ENCODE data around the gene BCL11B.
"Not testable (repeated sequence)": the region's sequence is repeated elsewhere in the genome, so short reads cannot be mapped to it uniquely, and the experiment has no call there.

BCL11B gene

GRCh38 chr14:99242238-99242637 is 29.8 kb downstream of the BCL11B start:
- in situ Hi-C loops (cut with HindIII; ENCODE audit: low sequenced_read_pairs) = no loop called here

DNA sequence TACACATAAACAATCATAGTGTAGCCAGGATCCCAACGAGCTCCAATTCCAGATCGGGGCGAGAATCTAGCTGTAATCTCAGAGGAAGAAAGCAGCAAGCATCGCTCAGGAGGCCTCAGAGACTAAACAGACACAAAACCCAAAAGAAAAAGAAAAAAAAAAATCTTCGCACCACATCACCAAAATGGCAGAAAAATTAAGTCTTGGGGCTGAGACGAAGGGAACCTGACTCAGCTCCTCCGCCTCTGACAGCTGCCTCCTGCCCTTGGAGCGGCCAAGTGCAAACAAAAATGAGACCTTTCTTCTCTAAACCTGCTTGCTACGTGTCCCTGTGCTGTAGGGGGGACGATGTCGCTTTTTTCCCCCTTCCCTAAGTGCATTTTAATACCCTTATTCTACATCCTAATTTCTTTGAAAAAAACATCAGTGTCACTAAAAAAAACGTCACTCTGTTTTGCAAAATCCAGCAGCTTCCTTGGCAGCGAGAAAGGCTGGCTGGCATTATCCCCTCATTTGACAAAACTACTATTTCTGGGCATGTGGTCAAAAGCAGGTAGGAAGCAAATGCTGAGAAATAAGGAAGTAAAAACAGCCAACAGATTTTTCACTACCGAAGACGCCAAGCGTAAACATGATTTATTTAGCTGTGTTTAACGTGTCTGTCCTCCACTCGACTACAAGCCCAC is 30.5 kb downstream of the BCL11B start:
- in situ Hi-C loops (cut with HindIII; ENCODE audit: low sequenced_read_pairs) = no loop called here

- in situ Hi-C loops (cut with HindIII; ENCODE audit: low sequenced_read_pairs) = no loop called here
These were observed 31.2 kb downstream of the BCL11B start for GRCh38 chr14:99240627-99241324.

DNA sequence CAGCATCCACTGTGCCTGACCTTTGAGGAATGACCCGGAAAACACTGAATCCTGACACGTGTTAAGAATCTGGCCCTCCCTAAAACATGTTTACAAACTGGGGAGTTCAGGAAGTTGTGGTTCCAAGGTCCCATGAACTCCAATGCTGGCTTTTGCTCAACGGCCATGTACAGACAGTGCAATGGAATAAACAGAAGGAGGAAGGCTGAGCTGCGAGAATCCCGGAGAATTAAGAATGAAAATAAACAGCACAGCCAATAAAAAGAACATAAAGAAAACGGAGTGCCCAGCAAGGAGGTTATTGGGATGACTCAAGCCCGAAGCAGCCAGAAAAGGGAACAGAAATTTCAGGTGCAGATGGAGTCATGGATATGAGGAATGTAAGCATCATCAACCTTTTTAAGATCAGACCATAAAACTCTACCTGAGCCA is 32.3 kb downstream of the BCL11B start:
- in situ Hi-C loops (cut with HindIII; ENCODE audit: low sequenced_read_pairs) = no loop called here

DNA sequence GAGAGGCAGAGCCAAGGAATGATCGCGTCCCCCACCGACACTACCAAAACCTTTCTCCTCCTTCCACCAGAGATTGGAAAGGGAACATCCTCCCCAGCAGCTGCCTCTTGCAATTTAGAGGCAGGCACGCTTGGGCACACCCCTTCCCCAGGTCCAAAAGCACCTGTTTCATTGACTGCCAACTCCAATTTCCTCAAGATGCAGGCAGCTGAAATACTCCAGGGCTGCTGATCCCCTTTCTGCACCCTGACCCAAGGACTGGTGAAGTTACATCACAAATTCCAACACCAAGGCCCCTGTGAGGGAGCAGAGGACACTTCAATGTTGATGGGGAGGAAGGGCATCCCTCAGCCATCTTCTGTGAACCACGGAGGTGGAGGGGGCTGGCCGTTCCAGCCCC is 33.8 kb downstream of the BCL11B start:
- in situ Hi-C loops (cut with HindIII; ENCODE audit: low sequenced_read_pairs) = no loop called here

DNA sequence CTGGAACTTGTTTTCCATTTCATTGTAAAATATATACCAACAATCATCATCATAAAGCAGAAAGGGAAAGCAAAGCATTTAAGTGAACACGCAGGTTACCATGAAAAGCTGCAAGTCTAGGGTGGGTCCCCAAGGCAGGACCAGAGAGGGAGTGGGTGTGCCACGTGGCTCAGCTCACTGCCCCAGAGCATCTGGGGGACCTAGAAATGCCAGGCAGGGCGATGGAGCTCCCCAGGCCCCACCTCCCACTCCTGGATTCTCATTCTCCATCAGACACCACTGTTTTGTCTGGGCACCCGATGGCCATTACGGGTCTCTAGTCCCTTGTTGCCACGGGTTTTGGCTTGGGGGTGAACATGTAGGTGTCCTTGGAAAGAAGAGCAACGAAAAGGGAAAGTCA is 34.7 kb downstream of the BCL11B start:
- in situ Hi-C loops (cut with HindIII; ENCODE audit: low sequenced_read_pairs) = no loop called here

DNA sequence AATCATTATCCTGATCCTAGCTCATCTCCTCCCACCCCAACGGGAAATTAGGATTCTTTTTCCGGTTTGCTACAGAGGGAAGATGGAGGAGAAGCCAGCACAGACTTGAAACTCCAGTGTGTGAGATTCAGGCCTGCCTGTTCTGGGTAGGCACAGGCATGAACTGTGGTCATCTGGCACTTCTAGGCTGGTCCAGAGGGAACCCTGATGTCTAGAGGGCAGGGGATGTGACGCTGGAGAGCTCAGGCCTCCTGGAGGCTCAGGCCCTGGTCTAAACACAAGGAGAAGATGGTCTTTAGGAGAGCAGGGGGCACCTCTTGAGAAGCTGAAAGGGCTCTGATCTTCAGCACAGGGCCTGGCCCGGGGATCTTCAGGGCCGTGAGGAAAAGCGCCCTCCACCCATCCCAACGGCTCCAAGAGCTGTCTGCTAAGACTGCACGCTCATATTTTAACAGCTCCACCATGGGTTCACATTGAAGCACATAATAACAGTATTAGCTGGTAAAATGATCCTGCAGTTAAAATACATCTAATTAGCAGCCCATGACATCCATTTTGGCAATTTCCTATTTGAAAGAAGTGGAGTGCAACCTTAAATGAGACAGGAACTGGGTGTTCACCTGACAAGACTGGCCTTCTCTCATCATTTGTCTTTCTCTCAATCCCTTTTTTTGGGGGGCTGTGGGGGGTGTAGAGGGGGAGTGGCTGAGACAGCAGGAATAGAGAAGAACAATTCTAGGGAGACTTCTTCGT is 35.4 kb downstream of the BCL11B start:
- in situ Hi-C loops (cut with HindIII; ENCODE audit: low sequenced_read_pairs) = no loop called here

DNA sequence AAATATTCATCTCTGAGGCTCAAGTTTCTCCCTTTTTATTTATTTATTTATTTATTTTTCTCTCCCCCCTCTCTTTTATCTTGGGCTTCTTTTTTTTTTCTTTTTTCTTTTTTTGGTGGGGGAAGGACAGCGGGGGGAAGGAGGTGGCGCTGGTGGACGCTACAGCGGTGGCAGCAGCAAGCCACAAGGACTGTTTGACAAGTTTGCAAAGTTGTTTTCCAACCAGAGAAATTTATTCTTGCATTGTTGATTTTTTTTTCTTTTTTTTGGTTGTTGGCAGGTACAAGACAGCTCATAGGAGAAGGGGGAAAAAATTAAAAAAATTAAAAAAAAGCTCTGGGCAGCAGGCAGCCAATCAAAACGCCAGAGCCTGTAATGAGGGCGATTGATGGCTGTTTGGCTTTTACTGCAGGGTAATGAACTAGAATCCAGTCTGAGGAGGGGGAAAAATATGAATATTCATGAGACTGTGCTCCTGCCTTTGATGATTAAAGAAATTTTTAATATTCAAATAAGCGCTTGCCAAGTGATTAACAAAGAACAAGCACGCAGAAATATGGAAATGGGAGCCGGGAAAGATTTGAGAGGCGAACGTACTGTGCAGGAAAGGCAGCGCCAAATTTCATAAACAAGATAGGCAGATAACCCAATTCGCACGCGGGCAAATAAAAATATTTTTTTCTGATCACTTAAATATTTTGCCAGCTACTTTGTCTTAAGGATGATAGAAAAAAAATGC is 36.2 kb downstream of the BCL11B start:
- in situ Hi-C loops (cut with HindIII; ENCODE audit: low sequenced_read_pairs) = no loop called here

DNA sequence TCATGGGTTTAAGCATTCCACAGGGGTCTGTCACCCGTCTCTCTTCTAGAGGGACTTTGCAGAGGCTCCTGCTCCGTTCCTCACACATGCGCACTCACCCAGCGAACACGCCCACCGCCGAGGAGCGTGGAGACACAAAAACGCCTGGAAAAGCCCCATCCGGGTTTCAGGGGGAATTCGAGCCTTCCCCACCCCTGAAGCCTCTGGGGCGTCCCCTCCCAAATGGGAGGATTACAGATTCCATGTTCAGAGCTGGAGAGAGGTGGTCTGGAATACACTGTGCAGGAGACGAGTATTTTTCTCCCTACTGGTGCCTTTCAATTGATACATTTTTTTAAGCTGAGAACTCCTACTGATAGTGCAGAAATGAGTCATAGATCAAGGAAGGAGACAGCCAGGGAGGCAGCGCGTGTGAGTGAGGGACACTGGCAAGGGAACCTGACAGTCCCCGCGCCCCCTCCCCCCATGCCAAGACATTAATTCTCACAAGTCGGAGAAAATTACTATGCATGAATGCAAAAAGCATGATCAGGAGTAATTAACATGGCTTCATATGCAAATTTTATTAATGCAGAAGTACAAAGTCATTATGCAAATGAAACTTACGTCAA is 36.9 kb downstream of the BCL11B start:
- in situ Hi-C loops (cut with HindIII; ENCODE audit: low sequenced_read_pairs) = no loop called here

GRCh38 chr14:99234355-99234754 is 37.6 kb downstream of the BCL11B start:
- in situ Hi-C loops (cut with HindIII; ENCODE audit: low sequenced_read_pairs) = no loop called here

DNA sequence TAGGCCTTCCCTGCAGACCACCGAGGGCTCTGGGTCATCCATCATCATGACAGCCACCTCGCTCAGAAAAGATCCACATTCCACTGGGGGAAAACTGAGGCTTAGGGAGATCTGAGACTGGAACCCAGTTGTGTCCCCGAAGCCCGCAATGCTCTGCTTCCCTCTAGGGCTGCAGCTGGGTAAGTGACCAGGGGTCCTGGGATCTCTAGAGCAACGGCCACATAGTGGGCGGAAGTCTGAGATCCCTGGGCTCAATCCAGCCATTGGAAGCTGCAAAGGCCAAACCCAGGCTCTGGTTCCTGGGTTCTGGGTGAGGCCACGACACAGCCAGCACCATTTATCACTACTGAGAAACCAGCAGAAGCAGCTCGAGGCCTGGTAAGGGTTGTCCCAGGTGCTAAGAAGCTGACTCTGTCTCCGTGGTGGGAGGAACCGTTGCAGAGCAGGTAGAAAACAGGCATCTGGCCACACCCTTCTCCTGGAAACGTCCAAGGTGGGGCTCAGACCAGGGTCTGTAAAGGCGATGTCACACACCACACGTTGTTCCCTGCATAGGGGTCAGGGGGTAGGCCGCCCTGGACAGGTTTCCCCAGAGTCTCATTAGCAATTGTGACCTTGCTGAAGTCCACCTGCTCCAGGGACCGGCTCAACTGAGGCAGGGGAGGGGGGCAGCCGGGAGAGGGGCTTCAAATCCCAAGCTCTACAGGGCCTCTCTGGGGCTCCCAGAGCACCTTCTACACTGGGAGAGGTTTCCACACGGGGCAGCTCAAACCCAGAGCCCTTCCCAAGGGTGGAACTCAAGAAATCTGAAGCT is 38.6 kb downstream of the BCL11B start:
- in situ Hi-C loops (cut with HindIII; ENCODE audit: low sequenced_read_pairs) = no loop called here

GRCh38 chr14:99232714-99233214 is 39.2 kb downstream of the BCL11B start:
- in situ Hi-C loops (cut with HindIII; ENCODE audit: low sequenced_read_pairs) = no loop called here

GRCh38 chr14:99231850-99232713 is 39.9 kb downstream of the BCL11B start:
- in situ Hi-C loops (cut with HindIII; ENCODE audit: low sequenced_read_pairs) = no loop called here

DNA sequence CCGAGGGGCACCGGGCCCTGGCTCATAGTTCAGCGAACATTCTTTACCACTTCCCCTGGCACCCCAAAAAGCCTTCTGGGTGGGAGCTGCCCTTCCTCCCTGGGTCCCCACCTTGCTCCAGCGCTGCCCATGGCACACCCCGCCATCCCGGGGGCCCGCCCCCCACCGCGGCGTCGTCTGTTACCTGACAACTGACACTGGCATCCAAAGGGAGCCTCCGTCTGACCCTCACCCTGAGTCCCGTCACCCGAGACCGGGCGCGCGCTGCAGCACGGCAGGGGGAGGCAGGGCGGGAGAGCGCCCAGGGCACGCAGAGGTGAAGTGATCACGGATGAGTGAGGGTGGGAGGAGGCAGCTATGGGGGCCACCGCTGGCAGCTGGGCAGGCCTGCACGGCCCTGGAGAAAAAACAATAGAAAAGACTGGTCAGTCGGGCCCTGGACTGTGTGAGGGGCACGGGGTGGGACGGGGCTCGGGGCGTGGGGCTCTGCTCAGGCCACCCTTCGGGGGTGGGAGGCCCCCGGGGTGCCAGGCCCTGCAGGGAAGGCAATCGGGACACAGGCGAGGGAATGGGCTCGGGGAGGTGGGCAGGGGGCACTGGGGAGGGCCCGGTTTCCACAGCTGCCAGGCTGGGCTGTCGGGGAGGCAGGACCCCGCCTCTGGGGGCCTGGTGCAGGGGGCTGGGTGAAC is 40.7 kb downstream of the BCL11B start:
- in situ Hi-C loops (cut with HindIII; ENCODE audit: low sequenced_read_pairs) = no loop called here

DNA sequence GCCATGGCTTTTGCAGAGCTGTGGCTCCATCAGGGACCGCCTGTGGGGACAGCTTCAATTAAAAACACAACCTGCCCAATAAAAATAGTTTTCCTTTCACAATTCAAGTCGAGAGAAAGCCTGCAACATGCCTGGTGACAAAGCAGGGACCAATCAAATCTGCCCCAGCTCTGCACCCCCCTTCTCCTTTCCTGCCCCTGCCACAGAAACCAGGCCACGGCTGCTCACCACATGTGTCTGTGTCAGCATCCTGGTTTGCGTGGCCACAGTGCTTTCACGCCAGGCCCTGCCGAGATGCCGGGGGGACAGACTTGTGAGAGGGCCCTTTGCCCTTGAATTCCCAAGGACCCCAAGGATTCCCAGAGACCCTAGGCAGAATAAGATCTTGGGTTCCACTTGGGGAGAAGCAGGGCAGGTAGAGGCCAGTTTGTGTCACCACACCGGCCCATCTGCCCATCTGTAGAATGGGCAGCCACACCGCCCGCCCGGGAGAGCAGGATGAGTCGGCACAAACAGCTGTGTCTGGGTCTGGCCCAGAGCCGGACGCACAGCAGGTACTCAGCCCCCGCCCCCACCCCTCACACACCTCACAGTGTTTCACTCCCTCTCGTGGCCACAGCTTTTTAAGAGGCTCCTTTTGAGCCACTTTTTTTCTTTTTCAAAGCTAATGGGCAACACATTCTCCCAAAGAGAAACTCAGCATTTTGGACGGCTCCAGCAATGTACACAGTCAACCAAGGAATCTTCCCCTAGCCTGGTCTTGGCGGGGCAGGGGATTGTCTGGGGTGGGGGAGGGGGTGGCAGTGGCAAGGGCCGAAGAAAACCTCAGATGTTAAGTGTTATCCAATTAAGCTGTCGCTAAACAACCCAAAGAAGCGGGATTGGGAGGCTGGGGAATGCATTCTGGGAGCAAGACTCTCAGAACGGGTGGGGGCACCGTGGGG is 41.5 kb downstream of the BCL11B start:
- in situ Hi-C loops (cut with HindIII; ENCODE audit: low sequenced_read_pairs) = no loop called here

DNA sequence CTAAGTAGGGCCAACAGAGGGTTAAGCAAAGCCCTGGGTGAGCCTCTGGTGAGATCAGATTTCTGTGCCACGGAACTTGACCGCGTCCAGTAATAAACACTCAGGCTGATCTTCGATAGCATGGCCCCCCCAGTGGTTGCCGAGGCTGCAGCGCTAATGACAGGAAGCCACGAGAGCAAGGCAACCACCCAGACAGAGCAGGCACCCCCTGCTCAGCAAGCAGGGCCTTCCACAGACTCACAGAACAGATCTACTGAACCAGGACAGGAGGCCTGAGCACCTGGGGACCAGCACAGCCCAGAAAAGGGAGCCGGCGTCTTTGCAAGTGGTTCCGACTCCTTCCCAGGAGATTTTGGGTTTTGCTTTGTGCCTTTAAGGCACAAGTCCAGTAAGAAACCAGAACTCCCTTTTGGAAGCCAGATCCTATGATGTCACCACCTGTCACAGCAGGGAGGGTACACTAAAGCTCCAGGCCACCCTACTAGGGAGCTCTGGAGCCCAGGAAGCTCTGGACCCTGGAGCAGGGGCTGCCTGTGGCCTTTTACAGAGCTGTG is 42.3 kb downstream of the BCL11B start:
- in situ Hi-C loops (cut with HindIII; ENCODE audit: low sequenced_read_pairs) = no loop called here

DNA sequence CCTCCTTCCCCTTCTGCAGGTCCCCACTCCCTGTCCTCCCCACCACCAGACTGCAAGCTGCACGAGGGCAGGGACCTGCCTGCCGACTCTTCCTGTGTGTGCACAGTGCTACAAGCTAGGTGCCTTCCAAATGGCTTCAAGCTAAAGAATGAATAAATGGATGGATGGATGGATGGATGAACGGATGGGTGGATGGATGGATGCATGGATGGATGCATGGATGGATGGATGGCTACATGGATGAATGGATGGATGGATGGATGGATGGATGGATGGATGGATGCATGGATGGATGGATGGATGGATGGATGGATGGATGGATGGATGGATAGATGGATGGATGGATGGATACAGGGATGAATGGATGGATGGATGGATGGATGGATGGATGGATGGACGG is 43.2 kb downstream of the BCL11B start:
- in situ Hi-C loops (cut with HindIII; ENCODE audit: low sequenced_read_pairs) = not testable (repeated sequence)
